GM18858 (cell line): Measurements from ENCODE around the gene MX1.

Experiments used
- ATAC-seq: cut with Tn5 transposase; IDR thresholded peaks from one replicate; pipeline ENCODE4 v1.9.1; 2021; ENCODE audit not compliant: unreplicated experiment

Gene MX1

GRCh38 chr21:41458121-41458520, 32.1 kb downstream of the MX1 start:
- no peak for ATAC-seq

- no peak for ATAC-seq
Observed at GRCh38 chr21:41458559-41458958, 32.5 kb downstream of the MX1 start.

GRCh38 chr21:41459884-41460534, 34.0 kb downstream of the MX1 start:
- no peak for ATAC-seq

DNA sequence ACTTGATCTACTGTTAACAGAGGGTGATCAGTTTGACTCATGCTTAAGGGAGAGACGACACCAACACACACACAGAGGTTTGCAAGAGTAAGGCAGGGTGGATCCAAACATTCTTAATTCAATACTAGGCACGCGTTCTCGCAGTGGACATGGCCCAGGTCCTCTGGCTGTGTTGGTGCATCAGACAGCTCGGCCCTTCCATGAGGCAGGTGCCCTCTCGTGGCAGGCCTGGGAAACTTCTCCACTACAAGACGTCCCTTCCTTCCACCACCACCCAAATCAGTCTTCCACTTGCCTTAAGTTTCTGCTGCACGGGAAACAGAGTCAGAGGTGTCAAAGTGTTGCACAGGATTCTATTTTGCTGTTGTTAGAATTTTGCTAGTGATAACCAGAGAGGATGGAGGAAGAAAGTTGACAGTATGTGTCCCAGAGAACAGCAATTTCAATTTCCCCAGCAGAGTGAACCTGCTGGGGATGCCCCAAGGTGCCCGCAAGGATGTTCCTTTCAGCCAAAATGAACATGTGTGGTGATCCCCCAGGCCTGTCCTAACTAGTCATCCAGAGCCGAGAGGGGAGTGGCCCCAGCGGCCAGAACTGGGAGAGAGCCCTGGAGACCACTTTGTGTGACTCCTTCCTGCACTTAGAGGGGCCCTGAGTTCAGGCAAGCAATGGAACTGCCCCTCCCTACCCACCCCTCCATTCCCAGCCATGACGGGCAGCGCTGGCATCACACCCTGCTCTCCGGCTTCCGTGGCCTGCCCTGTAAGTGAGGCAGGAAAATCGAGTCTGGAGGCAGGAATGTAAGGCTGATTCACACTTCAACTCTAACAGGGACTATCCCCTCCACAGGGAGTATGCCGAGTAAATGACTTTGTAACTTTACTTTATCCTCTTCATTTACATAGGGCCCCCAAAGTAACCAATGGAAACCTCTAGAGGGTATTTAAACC, 34.8 kb downstream of the MX1 start:
- peak; percentile 47 for ATAC-seq

- ATAC-seq: no peak
Observed at GRCh38 chr21:41465176-41465781, 39.2 kb downstream of the MX1 start.

DNA sequence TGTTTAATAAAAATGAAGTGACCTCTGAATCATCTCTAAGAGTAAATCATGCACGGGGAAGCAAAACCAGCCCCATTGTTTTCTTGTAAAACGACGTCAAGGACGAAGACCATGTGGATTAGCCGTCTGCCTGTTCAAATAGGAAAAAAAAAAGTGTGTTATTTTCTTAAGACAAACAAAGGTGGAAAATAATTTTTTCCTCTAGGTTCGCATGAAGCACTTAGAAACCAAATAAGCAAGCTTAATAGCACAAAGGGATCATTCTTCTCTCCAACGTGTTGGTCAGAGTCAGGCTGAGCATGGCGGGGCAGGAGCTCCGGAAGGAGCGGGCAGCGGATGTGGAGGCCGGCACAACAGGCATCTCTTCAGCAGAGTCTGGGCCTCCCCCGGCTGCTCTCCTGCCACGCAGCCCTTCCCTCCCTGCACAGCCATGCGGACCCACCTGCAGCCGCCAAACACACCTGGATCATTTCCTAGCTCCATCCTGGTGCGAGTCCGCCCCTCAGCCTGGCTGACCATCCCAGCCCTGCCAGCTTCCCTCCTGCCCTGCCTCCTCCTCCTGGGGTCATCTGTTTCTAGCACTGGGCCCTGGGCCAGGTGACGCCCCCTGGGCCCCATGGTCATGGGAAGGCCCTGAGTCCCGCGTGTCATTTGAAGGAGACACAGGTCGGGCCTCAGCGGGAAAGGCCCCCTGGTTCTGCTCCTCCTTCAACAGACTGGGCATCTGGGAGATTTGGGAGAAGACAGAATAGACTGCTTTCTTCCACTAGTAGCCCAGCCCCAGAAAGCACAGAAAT, 40.2 kb downstream of the MX1 start:
- ATAC-seq: no peak

- ATAC-seq: no peak
Observed at GRCh38 chr21:41470054-41470453, 44.0 kb downstream of the MX1 start.

DNA sequence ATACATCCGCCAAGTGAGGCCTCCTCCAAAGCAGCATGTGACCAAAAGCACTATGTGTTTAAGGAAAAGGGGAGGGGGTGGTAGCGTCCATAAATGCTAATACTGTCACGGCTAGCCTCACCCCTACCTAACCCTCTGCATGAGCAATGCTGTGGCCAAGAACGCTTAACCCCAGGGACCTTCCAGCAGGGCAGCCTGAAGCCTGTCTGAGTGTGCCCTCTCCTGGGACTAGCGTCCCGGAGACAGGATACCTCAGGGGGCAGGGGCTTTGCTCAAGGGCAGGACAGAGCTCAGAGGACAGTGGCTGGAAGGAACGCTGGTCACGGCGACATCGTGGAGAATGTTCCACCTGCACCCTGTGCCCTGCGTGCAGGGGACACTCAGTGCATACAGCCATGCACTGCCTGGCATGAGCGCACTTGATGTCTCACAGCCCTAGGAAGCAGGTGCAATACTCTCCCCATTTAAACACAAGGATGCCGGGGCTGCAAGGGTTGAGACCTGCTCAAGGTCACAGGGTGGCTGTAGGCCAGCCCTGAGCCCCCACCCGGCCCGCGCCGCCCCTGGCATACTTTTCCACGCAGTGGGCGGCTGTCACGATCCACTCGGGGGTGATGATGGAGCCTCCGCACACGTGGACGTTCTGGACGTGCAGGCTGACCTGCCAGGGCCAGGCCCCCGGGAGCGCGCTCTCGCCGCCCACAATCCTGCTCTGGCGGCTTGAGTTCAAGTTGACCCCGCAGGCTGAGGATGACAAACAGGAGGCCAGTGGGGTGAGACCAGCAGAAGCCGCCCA, 46.9 kb downstream of the MX1 start:
- ATAC-seq: no peak

DNA sequence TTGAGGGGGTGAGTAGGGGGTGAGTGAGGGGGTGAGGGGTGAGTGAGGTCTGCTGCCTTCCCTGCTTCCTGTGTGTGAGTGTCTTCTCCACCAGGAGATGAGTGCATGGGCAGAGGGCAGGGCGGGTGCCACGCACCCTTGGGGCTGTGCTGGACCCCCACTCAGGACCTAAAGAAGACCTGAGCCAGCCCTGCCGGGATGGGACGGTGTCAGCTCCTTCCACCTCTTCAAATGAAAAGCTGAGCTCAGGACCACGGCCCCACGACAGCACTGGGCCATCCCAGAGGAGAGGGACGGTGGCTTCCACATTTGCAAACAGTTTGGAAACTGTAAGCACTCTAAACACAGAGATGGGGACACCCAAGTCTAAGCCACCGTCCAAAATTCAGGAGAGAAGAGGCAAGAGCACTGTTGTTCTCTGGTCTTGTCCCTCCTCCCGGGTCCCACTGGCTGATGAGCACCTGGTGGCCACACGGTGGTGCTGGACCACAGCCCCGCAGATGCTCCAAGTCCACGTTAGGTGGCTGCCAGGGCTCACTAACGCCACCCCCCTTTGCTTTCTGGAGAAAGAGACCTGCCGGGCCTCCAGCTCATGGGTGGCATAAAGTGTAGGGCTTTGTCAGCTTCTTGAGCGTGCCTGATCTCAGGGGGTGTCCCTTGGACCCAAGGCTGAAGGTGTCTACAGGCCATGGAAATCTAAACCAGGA, 49.8 kb downstream of the MX1 start:
- no peak for ATAC-seq

DNA sequence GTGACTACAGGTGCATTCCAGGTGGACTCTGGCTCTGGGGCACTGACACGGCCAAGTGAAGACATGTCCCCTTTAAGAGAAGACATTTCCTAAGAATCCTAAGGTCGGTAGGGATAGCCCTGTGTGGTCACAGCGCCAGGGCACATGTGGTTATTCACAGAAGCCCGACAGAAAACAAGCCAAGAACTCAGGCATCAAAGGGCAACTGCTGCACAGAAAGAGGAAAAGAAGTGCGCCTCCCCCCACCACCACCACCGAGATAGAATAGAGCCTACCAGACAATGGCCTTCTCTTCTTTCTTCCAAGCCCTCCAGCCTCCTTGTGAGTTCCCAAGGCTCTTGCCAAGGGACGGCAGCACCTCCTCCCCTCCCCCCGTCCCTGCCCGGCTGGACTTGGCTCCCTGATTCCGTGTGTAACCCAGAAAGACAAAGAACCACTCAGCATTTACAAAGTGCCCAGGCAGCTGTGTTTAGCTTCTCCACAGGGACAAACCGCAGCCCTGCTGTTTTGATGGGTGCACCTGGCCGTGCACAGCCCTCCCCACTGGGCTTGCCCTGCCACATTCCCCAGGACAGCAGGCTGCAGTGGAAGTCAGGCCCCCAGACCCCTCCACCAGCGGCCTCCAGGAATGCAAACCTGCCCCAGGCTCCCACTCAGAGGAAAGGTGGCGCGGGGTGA, 51.7 kb downstream of the MX1 start:
- no peak for ATAC-seq

GRCh38 chr21:41478319-41479177, 52.5 kb downstream of the MX1 start:
- ATAC-seq: no peak

DNA sequence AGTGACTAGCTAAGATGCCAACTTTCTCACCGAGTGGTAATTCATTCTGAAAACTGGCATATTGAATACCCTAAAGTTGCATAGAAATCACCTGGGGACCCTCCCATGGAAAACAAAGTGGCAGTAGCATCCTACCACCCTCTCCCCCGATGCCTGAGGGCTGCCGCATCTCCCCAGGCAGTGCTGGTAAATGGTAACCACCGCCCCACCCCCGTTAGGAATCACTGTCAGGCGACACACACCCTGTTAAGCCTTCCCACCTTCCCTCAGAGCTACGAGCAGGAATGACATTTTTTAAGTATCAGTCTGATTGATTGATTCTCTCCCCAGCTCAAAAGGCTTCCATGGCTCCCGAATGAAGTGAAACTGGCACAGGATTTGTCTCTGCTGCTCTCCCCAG, 53.6 kb downstream of the MX1 start:
- no peak for ATAC-seq

- no peak for ATAC-seq
Observed at GRCh38 chr21:41480086-41480690, 54.1 kb downstream of the MX1 start.

DNA sequence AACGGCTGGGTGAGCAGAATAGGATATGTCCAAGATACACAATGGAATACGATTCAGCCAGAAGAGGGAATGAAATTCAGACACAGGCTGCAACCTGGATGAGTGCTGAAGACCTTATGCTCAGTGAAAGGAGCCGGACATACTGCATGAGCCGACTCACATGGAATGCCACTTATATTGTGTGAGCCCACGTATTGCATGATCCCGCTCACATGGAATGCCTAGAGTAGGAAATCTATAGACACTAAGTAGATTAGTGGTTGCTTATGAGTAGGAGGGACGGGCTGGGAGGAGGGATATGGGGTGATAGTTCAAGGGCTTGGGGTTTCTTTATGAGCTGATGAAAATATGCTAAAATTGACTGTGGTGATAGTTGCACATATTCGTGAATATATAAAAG, 55.2 kb downstream of the MX1 start:
- no peak for ATAC-seq

- ATAC-seq: no peak
Observed at GRCh38 chr21:41482301-41482700, 56.3 kb downstream of the MX1 start.

GRCh38 chr21:41482980-41483379, 56.9 kb downstream of the MX1 start:
- no peak for ATAC-seq

DNA sequence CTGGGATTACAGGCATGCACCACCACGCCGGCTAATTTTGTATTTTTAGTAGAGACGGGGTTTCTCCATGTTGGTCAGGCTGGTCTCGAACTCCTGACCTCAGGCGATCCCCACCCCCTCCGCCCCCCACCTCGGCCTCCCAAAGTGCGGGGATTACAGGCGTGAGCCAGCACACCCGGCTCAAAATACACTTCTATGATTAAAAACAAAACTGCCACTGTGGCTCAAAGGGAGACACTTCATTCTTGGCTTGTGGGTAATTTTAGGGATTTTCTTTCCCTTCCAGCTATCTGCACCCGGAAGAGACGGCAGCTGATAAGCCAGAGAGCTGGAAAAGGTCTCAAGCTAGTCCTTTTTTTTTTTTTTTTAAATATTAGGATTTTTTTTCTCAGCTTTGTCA, 57.4 kb downstream of the MX1 start:
- no peak for ATAC-seq

DNA sequence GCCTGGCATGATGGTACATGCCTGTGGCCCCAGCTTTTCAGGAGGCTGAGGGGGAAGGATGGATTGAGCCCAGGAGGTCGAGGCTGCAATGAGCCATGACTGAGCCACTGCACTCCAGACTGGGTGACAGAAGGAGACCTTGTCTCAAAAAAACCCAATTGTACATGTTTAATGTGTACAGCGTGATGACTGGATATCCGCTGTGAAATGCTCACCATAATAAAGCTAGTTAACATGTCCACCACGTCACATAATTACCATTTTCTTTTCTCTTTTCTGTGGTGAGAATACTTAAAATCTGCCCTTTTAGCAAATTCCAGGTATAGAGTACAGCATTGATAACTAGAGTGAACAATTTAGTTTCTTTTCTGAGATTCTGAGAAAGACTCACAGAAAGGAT, 57.9 kb downstream of the MX1 start:
- no peak for ATAC-seq
